HG03139 (cell line): ENCODE results near the gene RPL13.
"Not testable (repeated sequence)": the region's sequence is repeated elsewhere in the genome, so short reads cannot be mapped to it uniquely, and the experiment has no call there.

ENCODE experiments used
- ATAC-seq: cut with Tn5 transposase; IDR thresholded peaks from one replicate; pipeline ENCODE4 v1.9.1; 2021; ENCODE audit not compliant: unreplicated experiment

Gene RPL13

DNA sequence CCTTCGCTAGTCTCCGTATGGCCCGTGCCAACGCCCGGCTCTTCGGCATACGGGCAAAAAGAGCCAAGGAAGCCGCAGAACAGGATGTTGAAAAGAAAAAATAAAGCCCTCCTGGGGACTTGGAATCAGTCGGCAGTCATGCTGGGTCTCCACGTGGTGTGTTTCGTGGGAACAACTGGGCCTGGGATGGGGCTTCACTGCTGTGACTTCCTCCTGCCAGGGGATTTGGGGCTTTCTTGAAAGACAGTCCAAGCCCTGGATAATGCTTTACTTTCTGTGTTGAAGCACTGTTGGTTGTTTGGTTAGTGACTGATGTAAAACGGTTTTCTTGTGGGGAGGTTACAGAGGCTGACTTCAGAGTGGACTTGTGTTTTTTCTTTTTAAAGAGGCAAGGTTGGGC is 2.5 kb downstream of the RPL13 start:
- no peak for ATAC-seq

DNA sequence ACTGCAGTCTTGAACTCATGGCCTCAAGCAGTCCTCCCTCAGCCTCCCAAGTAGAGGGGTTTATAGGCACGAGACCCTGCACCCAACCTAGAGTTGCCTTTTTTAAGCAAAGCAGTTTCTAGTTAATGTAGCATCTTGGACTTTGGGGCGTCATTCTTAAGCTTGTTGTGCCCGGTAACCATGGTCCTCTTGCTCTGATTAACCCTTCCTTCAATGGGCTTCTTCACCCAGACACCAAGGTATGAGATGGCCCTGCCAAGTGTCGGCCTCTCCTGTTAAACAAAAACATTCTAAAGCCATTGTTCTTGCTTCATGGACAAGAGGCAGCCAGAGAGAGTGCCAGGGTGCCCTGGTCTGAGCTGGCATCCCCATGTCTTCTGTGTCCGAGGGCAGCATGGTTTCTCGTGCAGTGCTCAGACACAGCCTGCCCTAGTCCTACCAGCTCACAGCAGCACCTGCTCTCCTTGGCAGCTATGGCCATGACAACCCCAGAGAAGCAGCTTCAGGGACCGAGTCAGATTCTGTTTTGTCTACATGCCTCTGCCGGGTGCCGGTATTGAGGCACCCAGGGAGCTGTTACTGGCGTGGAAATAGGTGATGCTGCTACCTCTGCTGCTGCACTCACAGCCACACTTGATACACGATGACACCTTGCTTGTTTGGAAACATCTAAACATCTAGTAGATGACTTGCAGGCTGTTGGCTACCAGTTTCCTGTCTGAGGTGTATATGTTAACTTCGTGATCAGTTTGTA is 3.3 kb downstream of the RPL13 start:
- no peak for ATAC-seq

DNA sequence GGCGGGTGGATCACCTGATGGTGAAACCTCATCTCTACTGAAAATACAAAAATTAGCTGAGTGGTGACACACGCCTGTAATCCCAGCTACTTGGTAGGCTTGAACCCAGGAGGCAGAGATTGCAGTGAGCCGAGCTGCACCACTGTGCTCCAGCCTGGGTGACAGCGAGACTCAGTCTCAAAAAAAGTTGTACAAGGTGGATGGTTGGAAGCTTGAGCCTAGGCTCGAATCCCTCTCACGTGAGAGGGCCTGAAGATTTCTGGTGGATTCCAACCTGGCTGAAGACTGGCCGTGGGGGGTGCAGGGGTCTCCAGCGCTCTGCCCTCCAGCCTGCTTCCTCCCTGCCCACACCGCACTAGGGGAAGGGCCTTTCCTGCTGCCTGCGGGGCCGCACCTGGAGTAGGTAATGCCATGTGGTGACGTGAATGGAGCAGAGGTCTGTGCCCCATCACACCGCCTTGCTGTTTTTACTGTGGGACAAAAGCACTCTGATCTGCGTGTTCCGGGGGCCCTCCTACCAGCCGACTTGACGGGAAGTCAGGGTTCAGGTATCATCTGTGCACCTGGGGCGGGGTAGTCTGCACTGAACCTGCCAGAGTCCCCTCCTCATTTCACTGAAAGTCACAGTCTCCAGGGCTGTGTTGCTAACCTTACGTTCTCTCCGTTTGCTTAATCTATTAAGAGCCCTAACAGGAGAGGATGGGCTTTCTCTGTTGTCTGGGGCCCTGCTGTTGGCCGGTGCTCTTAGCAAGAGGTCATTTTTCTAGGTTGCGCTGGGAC is 4.2 kb downstream of the RPL13 start:
- ATAC-seq, result no peak

DNA sequence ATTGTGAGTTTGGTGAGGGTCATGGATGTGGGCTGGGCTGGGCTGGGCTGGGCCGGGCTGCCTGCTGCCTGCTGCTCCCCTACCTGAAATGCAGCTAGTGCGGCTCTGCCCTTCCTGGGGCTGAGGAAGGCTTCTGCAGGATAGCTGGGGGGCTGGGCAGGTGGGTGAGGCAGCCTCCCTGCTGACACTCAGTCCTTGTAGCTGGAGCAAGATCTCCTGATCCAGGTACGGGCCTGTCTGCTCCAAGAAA is 4.7 kb downstream of the RPL13 start:
- ATAC-seq, result no peak

DNA sequence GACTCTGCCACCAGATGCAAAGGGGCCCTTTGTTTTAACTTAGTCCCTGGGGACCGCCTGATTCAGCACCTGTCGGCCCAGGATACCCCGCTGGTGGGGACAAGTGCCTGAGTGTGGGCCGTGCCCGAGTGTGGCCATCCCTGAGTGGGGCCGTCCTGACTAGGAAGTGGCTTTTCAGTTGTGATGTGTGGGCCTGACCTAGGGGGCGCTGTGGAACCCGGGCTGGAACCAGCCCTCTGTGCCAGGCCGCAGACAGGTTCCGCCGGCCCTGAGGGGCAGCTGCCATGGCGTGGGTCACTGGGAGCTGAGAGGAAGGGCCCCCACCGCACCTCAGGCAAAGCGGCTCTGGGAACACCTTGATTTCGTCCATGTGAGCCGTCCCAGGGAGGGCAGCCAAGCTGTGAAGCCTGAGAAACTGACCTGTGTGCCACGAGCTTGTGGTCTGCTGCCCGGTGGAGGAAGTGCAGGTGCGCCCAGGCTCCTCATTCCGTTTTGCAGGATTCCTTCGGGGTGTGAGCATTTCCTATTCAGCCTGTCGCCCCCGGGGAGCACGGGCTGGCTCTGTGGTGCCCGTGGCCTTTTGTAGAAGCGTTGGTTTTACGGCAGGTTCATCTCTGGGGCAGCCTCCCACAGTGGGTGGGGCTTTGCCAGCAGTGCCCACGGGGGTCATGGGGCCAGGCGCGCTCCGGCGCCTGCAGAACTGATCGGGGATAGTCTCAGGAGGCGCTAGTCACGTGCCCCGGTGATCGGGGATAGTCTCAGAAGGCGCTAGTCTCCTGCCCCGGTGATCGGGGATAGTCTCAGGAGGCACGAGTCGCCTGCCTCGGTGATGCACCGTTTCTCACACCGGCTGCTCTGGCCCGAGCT is 5.3 kb downstream of the RPL13 start:
- no peak for ATAC-seq

DNA sequence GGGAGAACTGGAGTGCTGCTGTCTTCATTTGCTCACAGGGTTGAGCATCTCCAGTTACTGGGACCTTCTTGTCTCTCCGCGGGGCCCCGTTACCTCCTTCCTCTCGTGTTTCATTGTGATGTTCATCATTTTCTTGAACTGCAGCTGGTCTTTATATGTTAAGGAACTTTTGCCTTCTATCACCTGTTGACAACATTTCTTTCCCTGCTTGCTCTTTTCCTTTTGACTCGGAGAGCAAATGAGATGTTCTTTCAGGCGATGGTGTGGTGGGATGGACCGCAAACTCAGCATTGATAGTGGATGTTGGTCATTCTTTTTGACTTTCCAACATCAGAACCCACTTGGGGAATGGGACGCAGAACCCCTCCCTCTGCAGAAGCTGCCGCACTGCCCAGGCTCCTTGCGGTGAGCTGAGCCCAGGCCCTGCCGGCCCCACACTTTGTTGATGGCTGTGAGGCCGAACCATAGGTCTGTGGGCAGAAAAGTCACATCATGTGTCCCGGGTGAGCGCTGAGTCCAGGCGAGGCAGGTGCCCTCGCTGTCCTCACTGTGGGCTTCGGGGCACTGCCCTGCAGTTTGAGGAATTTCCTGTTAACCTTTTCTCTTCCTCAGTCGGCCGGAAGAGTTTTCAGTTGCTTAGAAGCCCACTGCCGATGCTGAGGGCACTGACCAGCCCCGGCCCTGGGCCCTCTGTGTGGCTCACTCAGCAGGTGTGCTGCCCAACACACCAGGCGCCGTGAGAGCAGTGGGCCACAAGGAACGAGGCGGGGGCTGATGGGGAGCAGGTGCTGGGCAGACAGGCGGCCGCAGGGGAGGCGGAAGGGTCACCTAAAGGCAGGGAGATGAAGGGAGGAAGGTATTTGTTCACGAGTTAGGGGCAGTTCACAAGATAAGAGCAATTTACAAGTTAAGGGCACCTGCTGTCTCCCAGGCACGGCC is 7.4 kb downstream of the RPL13 start:
- ATAC-seq, result no peak

DNA sequence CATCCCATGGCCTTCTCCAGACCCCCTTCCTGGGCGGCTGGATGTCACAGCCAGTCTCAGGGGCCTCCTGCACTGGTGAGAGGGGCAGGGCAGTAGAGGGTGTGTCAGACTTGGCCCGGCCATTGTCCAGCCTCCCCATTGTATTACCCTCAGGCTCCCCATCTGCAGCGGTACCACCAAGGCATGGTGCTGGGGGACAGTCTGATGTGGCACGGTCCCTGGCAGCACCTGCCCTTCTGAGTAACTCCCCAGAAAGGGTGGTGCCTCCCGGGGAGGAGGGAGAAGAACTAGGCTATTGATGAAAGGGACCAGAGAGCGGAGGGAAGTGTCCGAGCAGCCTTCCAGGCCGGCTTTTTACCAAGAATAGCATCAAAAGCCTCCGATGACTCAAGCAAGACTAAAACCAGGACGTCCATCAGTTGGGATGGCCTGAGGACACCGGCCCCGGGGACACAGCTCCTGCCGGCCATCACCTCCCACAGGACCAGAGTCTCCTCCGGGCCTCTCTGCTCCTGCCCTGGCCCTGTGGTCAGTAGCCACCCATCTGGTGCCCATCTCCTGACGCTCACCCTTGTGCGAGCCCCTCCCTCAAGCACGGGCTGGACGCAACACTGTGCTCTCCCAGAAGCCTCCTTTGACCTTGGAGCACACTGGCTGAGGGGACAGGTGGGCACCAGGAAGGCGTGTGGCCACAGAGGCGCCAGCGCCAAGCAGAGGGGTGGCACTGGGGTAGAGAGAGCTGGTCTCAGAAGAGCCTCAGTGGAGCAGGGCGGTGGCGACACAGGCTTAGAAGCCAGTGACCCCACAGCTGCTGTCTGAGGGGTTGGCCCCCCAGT is 9.2 kb downstream of the RPL13 start:
- no peak for ATAC-seq

DNA sequence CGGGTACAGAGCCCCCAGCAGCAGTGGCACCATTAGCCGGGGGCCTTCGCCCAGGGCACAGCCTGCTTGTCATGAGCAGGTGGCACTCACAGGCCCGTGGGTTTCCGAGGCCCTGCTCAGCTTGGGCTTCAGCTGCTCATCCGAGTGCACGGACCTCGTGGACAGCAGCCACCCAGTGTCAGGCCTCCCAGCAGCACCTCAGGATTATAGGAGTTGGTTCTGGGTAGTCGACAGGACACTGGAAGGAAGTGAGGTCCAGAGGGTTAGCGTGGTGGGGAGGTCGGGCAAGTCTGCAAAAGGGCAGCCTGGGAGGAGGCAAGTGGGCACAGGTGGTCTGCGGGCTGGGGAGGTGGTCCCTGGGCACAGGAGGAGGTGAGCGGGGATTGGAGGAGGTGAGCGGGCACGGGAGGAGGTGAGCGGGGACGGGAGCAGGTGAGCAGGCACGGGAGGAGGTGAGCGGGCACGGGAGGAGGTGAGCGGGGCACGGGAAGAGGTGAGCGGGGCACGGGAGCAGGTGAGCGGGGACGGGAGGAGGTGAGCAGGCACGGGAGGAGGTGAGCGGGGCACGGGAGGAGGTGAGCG is 10.0 kb downstream of the RPL13 start:
- ATAC-seq, result no peak

DNA sequence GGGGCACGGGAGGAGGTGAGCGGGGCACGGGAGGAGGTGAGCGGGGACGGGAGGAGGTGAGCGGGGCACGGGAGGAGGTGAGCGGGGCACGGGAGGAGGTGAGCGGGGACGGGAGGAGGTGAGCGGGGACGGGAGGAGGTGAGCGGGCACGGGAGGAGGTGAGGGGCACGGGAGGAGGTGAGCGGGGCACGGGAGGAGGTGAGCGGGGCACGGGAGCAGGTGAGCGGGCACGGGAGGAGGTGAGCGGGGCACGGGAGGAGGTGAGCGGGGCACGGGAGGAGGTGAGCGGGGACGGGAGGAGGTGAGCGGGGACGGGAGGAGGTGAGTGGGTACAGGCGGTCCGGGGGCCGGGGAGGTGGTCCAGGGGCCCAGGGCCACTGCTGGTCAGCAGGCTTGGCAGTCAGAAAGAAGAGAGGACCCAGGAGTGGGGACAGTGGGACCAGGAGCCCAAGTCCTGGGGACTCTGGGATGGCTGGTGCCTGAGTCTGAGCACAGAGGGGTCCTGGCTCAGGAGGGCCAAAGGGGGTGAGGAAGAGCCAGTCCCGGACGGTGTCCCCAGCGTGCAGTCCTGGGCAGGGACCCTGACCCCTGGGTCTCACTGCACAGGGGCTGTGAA is 10.6 kb downstream of the RPL13 start:
- not testable (repeated sequence) for ATAC-seq

DNA sequence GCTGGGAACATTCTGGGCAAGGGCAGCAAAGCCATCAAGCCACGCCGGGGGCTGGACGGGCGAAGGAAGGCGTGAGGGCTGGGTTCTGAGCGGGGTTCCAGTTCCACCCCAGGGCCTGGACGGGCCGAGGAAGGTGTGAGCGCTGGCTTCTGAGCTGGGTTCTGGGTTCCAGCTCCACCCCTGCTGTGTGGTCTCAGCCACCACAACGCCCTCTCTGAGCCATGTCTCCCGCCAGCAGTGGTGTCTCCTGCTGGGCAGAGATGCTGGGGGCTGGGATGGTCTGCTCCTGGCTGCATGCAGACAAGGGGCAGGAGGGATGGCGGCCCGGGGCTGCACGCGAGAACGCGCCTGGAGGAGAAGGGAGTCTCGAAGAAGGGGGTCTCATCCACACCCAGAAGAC is 11.2 kb downstream of the RPL13 start:
- ATAC-seq, result no peak

DNA sequence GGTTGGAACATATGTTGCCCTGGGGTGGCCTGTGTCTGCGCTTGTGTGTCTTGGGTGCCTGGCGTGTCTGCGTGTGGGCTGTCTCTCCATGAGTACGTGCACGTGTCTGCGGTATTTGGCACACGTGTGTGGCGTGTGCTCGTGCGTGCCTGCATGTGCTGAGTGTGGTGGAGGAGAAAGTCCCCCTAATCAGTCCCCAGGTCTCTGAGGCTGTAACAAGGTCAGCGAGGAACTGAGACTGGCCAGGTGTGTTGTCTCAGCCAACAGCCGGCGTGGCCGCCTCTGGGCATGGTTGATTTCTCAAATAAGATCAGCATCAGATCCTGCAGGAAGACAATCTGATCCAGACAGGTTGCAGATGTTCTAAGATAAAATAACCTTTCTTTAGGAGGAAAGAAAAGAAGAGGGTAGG is 11.6 kb downstream of the RPL13 start:
- no peak for ATAC-seq

DNA sequence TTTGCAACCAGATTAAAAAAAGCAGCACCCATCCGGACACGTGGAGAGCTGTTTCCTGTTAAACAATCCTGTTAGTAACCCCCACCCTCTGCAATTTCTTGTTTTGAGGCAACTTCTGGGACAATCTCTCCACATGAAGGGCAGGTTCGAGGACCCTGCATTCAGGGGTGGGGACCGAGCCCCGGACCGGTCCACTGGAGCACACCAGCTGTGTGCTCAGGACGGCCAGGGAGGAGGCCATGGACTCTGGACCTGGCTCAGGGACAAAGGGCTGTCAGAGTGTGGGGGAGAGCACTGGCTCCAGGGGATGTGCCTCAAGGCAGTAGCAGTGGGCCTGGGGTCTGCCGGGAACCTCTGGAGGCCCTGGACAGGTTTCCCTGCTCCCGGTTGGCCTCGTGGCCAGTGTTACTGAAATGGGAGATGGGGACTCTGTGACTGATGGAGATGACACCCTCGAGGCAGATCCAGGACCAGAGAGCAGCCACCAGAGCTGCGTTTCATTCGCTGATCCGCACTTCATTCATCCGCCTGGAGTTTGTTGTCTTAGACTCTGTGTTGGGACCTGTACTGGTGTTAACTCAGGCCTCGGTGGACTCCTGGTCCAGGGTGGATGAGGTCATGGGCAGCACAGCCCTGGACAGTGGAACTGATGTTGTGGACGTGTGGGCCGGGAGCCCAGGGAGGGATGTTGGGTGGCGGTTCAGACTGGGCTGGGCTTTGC is 12.2 kb downstream of the RPL13 start:
- no peak for ATAC-seq

DNA sequence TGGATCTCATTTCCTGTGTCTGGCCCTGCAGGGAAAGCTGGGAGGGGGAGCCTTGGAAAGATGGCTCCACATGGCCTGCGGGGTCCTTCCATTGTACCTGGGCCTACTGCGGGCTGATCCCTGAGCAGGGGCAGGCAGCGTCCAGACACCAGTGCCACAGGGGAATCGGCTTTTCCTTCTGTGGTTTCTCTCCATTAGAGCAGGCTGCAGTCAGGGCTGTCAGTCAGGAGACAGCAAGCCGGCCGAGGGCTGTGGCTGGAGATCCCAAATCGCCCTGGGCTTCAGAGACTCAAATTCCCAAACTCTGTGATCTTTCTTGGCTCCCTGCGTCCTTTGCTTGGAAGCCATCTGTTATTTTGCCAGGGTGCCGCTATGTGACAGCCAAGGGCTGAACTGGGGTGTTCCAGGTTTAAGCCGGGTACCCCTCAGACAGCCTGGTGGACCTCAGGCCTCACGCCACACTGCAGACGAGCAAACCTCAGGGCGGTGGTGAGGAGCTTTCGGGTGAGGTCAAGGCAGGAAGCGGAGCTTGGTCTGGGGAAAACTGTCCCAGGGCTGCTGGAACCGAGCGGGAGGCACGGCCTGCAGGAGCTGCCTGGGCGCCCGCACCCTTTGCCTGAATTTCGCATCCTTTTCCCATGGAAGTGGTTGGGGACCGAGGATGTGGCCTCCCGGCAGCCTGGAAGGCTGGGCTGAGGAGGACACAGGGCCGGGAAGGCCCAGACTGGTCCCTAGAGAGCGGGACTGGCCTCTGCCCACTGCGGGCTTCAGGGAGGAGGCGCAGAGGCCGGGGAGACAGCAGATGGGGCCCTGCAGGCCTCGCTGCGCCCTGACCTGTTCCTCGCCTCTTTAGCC is 13.6 kb downstream of the RPL13 start:
- no peak for ATAC-seq

DNA sequence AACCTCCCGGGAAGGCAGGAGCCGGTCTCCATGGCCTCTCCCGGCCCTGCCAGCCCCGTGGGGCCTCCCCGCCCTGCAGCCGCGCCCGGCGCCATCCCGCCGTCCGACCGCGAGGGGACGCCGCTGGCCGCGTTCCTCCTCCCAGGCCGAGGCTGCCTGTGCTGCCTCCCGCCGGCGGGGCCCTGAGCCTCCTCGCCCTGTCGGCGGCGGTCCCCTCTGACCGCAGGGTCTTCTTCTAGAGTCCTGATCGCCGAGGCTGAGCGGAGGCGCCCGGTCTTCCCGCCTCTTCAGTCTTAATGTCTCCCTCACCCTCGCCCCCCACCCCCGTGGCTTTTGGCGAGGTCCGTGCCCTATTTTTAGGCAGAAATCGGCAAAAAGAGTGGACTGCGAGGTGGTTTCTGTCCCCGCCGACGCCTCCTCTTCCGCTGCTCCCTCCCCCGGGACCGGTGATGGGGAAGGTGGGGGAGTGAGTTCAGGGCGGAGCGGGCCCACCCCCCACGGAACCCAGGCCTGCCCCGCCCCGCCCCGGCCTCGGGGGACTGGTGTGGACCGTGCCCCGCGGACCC is 14.3 kb downstream of the RPL13 start:
- ATAC-seq, result no peak

DNA sequence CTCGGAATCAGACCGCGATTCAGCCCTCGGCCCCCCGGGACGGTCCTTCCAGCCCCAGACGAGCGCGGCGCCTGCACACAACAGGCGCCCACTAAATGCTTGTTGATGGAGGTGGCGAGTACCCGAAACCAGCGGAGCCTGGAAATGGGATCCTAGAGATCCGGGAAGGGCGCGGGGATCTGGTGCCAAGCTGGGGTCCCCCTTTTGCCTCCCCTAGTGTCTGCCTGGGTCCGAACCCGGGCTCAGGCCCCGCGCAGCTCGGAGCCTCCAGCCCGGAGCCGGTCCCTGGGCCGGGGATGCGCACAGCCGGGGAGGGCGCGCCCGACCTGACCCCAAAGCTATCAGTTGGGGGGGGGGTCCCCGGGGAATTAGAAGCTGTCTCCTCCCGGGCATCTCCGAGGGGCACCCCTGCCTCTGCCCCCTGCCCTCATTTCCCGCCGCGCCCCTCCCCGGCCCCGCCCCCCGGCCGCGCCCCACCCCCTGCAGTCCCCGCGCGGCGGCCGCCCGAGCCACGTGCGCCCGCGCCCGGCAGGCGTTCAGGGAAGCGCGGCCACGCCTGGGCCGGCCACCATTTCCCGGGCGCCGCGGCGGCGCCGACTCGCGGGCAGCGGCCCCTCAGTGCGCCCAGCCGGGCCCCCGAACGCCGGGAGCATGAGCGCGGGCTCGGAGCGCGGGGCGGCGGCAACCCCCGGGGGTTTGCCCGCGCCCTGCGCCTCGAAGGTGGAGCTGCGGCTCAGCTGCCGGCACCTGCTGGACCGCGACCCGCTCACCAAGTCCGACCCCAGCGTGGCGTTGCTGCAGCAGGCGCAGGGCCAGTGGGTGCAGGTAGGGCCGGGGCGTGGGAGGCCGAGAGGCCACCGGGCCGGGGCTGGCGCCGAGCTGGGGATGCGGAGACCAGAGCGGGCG is 15.0 kb downstream of the RPL13 start, which contains the start of gene CPNE7:
Gene CPNE7, plus strand, starts transcription at position 512 of the 906 bp plus-strand sequence. Its CDS starts 140 bp downstream, at position 652.
- ATAC-seq, result no peak
